IMR-90 (cell line): ENCODE results near the gene SLC35C1. TPM values are rescaled to one million over a fixed set of nuclear protein-coding genes. Genes with fewer than 3 reads are reported as not detected.

Experiments used
- ATAC-seq: fragments of 200-7000 bp; cut with Tn5 transposase; 2 replicates; pipeline ENCODE4 v1.9.1; 2020; ENCODE audit warnings: low read depth, mild to moderate bottlenecking, moderate library complexity
- BruUV-seq: library from RNA; stranded (reverse); fragments of 400-500 nt; replicated peaks from 2 replicates; lab custom pipeline; 2021; lab: Mats Ljungman, UMichigan
- CTCF ChIA-PET: fragments of 300-600 bp; formaldehyde crosslinking; extraction: SDS; loops from one replicate; lab custom pipeline; 2021; ENCODE audit warnings: antibody characterized with exemption; lab: Yijun Ruan, JAX
- POLR2A ChIA-PET: fragments of 300-600 bp; sonication (Branson Sonifier 250); formaldehyde crosslinking; loops from one replicate; lab custom pipeline; 2022; ENCODE audit warnings: antibody characterized with exemption; ENCODE audit not compliant: unreplicated experiment; lab: Charles Lee
- DNase-seq: peaks from one replicate; pipeline ENCODE4 v3.0.0; 2013
- H2AFZ ChIP-seq: replicated peaks from 2 replicates; pipeline ENCODE3; 2013; ENCODE audit warnings: low read length, mild to moderate bottlenecking; ENCODE audit not compliant: poor library complexity
- H2AK5ac ChIP-seq: 2 replicates; pipeline ENCODE4 v1.6.1; 2013; ENCODE audit warnings: low read depth, low read length, inconsistent platforms
- H2AK9ac ChIP-seq: replicated peaks from 2 replicates; pipeline ENCODE3; 2013; ENCODE audit warnings: mild to moderate bottlenecking, low read depth, low read length, moderate library complexity; ENCODE audit not compliant: poor library complexity
- H2BK120ac ChIP-seq: 2 replicates; pipeline ENCODE4 v1.6.1; 2013; ENCODE audit warnings: low read depth, low read length, inconsistent platforms
- H2BK15ac ChIP-seq: 3 replicates; pipeline ENCODE4 v1.6.1; 2013; ENCODE audit warnings: low read depth, low read length, inconsistent platforms
- H2BK20ac ChIP-seq: 2 replicates; pipeline ENCODE4 v1.6.1; 2013; ENCODE audit warnings: low read depth, mild to moderate bottlenecking, inconsistent platforms, low read length, moderate library complexity
- H2BK5ac ChIP-seq: 2 replicates; pipeline ENCODE4 v1.6.1; 2013; ENCODE audit warnings: mild to moderate bottlenecking, low read depth, low read length, inconsistent platforms; ENCODE audit not compliant: poor library complexity, severe bottlenecking
- H3K14ac ChIP-seq: replicated peaks from 2 replicates; pipeline ENCODE4 v1.6.1; 2013; ENCODE audit warnings: low read depth, low read length, inconsistent platforms
- H3K18ac ChIP-seq: 2 replicates; pipeline ENCODE4 v1.6.1; 2013; ENCODE audit warnings: low read depth, low read length, control low read depth
- H3K23ac ChIP-seq: 2 replicates; pipeline ENCODE4 v1.6.1; 2013; ENCODE audit warnings: low read depth, low read length, inconsistent platforms
- H3K27ac ChIP-seq: 2 replicates; pipeline ENCODE4 v1.5.1; 2013; ENCODE audit warnings: mild to moderate bottlenecking, control low read depth, low read length; ENCODE audit not compliant: insufficient read depth
- H3K27me3 ChIP-seq: 2 replicates; pipeline ENCODE4 v1.6.1; 2013; ENCODE audit warnings: low read length; ENCODE audit not compliant: control insufficient read depth, insufficient read depth
- H3K36me3 ChIP-seq: 2 replicates; pipeline ENCODE4 v1.6.1; 2013; ENCODE audit warnings: low read length, mixed read lengths; ENCODE audit not compliant: control insufficient read depth, insufficient read depth
- H3K4ac ChIP-seq: 2 replicates; pipeline ENCODE4 v1.6.1; 2013; ENCODE audit warnings: low read depth, low read length, inconsistent platforms
- H3K4me1 ChIP-seq: 2 replicates; pipeline ENCODE4 v1.6.1; 2013; ENCODE audit warnings: low read length, mixed read lengths; ENCODE audit not compliant: control insufficient read depth, insufficient read depth
- H3K4me2 ChIP-seq: 2 replicates; pipeline ENCODE4 v1.6.1; 2013; ENCODE audit warnings: low read depth, mild to moderate bottlenecking, control low read depth, low read length, moderate library complexity
- H3K4me3 ChIP-seq: 2 replicates; pipeline ENCODE4 v1.5.1; 2013; ENCODE audit warnings: low read depth, mild to moderate bottlenecking, control low read depth, low read length, moderate library complexity; ENCODE audit not compliant: insufficient read depth
- H3K56ac ChIP-seq: 2 replicates; pipeline ENCODE4 v1.6.1; 2013; ENCODE audit warnings: low read length, inconsistent platforms; ENCODE audit not compliant: insufficient read depth; ENCODE audit errors: extremely low read depth
- H3K79me1 ChIP-seq, 2 experiments: 2 replicates each; pipeline ENCODE4 v1.6.1; 2013; ENCODE audit warnings: low read length in 2 of 2, inconsistent platforms in 1 of 2, low read depth in 1 of 2
- H3K9ac ChIP-seq: 2 replicates; pipeline ENCODE4 v1.6.1; 2013; ENCODE audit warnings: low read depth, low read length, control low read depth
- H3K9me1 ChIP-seq: 2 replicates; pipeline ENCODE4 v1.6.1; 2013; ENCODE audit warnings: low read length, inconsistent platforms; ENCODE audit not compliant: insufficient read depth
- H3K9me3 ChIP-seq: 2 replicates; pipeline ENCODE4 v1.6.1; 2013; ENCODE audit warnings: low read length; ENCODE audit not compliant: control insufficient read depth, insufficient read depth
- H4K20me1 ChIP-seq: 2 replicates; pipeline ENCODE4 v1.6.1; 2013; ENCODE audit warnings: low read length, inconsistent platforms; ENCODE audit not compliant: insufficient read depth
- H4K5ac ChIP-seq: 2 replicates; pipeline ENCODE4 v1.6.1; 2013; ENCODE audit warnings: mild to moderate bottlenecking, low read depth, low read length, control low read depth
- H4K8ac ChIP-seq, 2 experiments: 2 replicates each; pipeline ENCODE4 v1.6.1; 2013; ENCODE audit warnings: low read depth in 2 of 2, low read length in 2 of 2, control low read depth in 1 of 2, inconsistent platforms in 1 of 2
- H4K91ac ChIP-seq: 2 replicates; pipeline ENCODE4 v1.6.1; 2013; ENCODE audit warnings: low read depth, low read length, inconsistent platforms; ENCODE audit not compliant: insufficient read depth
- WGBS, 2 experiments: methylation state at CpG; one replicate each; pipeline versions ENCODE4 v1.1.5 to v1.1.7; 2013; ENCODE audit warnings: missing lambda C conversion rate in 2 of 2; ENCODE audit not compliant: insufficient read length in 1 of 2; ENCODE audit errors: extremely low coverage in 2 of 2; 5-methylcytosine and 5-hydroxymethylcytosine counted together
- dilution Hi-C: fragments of 300-500 bp; cut with HindIII; formaldehyde crosslinking; loops from one replicate; pipeline ENCODE4 v1.14.3; 2018; ENCODE audit warnings: low sequenced_read_pairs; ENCODE audit not compliant: unreplicated experiment
- in situ Hi-C: fragments of 300-500 bp; cut with MboI; formaldehyde crosslinking; loops from 3 replicates; pipeline ENCODE4 v1.14.3; 2019; ENCODE audit warnings: low sequenced_read_pairs, inconsistent platforms, mixed read lengths
- intact Hi-C: fragments of 100-400 bp; cut with micrococcal nuclease; formaldehyde crosslinking; loops from 2 replicates; pipeline ENCODE4 v1.10.0; 2022
- polyA plus RNA-seq, 3 experiments: library from polyadenylated mRNA; depleted of rRNA; stranded (reverse); fragments of >200 nt; gene quantifications; 2 replicates each; pipeline ENCODE4 v1.2.3, GENCODE V29; 2012; ENCODE audit warnings: low replicate concordance in 1 of 3
- total RNA-seq: library from RNA; depleted of rRNA; stranded (reverse); fragments of >200 nt; gene quantifications from 2 replicates; pipeline ENCODE4 v1.2.3, GENCODE V29; 2012
- TF ChIP-seq, protein P1 (sequence below): fragments of 150-350 bp; IDR thresholded peaks from 2 replicates; pipeline ENCODE4 v1.6.1; 2016; ENCODE audit warnings: low read depth, mild to moderate bottlenecking, low read length, moderate library complexity, borderline replicate concordance

The SLC35C1 gene
- total and polyA plus RNA-seq, 2 of the 4 experiments (the other 2 are of a cell fraction), result 4.3 to 27.1 TPM

DNA sequence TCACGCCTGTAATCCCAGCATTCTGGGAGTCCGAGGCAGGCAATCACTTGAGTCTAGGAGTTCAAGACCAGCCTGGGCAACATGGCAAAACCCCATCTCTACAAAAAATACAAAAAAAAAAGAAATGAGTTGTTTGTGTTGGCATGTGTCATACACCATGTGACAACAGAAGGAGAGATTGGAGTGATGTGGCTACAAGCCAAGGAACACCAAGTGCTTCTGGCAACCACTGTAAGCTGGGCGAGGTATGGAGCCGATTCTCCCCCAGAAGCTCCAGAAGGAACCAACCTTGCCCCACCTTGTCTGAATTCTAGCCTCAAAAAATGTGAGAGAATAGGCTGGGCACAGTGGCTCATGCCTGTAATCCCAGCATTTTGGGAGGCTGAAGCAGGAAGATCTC, 39.1 kb upstream of the SLC35C1 start:
- Histone ChIP-seq H3K9ac (no peak overlapping the region), H3K27ac (no peak overlapping the region), H3K14ac (no peak overlapping the region), H3K18ac (no peak overlapping the region), H2BK5ac (no peak overlapping the region), H3K9me3 (no peaks in the 10 kb centered on the region), H3K23ac (no peak overlapping the region), H2AFZ (no peak overlapping the region), H3K9me1 (no peaks in the 10 kb centered on the region; the same call in 1 of the 2 replicates), H3K4ac (no peak overlapping the region), H3K4me3 (no peak overlapping the region), H2BK20ac (no peak overlapping the region), H2AK9ac (no peak overlapping the region), H3K56ac (no peak overlapping the region), H2BK15ac (no peak overlapping the region), H3K4me2 (no peak overlapping the region), H3K27me3 (peaks cover 23% of the 10 kb centered on the region), H3K36me3 (no peaks in the 10 kb centered on the region), H3K79me1 (no peaks in the 10 kb centered on the region), H4K20me1 (no peaks in the 10 kb centered on the region), H4K8ac (no peak overlapping the region), H4K91ac (no peak overlapping the region), H2AK5ac (no peak overlapping the region), H4K5ac (no peak overlapping the region), H3K4me1 (no peaks in the 10 kb centered on the region), H2BK120ac (no peak overlapping the region)
- DNase-seq (no peak), ATAC-seq (no peak)
- intact Hi-C loops (no loop called here), dilution Hi-C loops (no loop called here), in situ Hi-C loops (no loop called here)
- TF ChIP-seq, protein P1, sequence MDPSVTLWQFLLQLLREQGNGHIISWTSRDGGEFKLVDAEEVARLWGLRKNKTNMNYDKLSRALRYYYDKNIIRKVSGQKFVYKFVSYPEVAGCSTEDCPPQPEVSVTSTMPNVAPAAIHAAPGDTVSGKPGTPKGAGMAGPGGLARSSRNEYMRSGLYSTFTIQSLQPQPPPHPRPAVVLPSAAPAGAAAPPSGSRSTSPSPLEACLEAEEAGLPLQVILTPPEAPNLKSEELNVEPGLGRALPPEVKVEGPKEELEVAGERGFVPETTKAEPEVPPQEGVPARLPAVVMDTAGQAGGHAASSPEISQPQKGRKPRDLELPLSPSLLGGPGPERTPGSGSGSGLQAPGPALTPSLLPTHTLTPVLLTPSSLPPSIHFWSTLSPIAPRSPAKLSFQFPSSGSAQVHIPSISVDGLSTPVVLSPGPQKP, result no peak
- ChIA-PET POLR2A (no interaction called here), CTCF (no interaction called here)
- WGBS, 2 experiments, result no CpG with 5 or more reads among the region's 4 CpGs
- BruUV-seq, result no TSS peak
